Measurements from ENCODE around the gene AP2A2. TPM values are rescaled to one million over a fixed set of nuclear protein-coding genes. Genes with fewer than 3 reads are reported as not detected.

AP2A2 gene
- total RNA-seq, 2 donors from 2014 or later: 79.4 to 97.7 TPM

- TF ChIP-seq, protein P1, sequence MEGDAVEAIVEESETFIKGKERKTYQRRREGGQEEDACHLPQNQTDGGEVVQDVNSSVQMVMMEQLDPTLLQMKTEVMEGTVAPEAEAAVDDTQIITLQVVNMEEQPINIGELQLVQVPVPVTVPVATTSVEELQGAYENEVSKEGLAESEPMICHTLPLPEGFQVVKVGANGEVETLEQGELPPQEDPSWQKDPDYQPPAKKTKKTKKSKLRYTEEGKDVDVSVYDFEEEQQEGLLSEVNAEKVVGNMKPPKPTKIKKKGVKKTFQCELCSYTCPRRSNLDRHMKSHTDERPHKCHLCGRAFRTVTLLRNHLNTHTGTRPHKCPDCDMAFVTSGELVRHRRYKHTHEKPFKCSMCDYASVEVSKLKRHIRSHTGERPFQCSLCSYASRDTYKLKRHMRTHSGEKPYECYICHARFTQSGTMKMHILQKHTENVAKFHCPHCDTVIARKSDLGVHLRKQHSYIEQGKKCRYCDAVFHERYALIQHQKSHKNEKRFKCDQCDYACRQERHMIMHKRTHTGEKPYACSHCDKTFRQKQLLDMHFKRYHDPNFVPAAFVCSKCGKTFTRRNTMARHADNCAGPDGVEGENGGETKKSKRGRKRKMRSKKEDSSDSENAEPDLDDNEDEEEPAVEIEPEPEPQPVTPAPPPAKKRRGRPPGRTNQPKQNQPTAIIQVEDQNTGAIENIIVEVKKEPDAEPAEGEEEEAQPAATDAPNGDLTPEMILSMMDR (conservative IDR thresholded peaks at IDR 0.05): no peak
- no peaks in the 10 kb centered on the region for H3K4me1 Mint-ChIP-seq
- no peaks in the 10 kb centered on the region for H3K27me3 ChIP-seq (ENCODE audit: control insufficient read depth, insufficient read depth, low read length, poor library complexity, severe bottlenecking)
- 95 to 96% methylated on average over 9 to 14 of the region's 14 CpGs for WGBS, 2 experiments (ENCODE audit: insufficient coverage in 1 of 2, insufficient read length in 1 of 2)
- no peak overlapping the region for H3K4me3 ChIP-seq (ENCODE audit: low read length)
- H3K4me3 Mint-ChIP-seq: no peak overlapping the region
- H3K9me3 ChIP-seq (ENCODE audit: control insufficient read depth, low read length): no peaks in the 10 kb centered on the region
- no peaks in the 10 kb centered on the region for H3K27me3 Mint-ChIP-seq (ENCODE audit: insufficient read depth)
- H3K27ac ChIP-seq (ENCODE audit: low read depth, low read length): no peak overlapping the region
- H3K27ac Mint-ChIP-seq: no peak overlapping the region
- no peaks in the 10 kb centered on the region for H3K36me3 ChIP-seq (ENCODE audit: control insufficient read depth, insufficient read depth, low read length)
- no peaks in the 10 kb centered on the region for H3K36me3 Mint-ChIP-seq (ENCODE audit: low read depth)
- no peak overlapping the region for H3K9ac ChIP-seq (ENCODE audit: extremely low read depth, low read length, poor library complexity, severe bottlenecking)
- H3K4me1 ChIP-seq (ENCODE audit: control insufficient read depth, insufficient read depth, low read length): no peaks in the 10 kb centered on the region
- no peaks in the 10 kb centered on the region for H3K9me3 Mint-ChIP-seq
- no peak for DNase-seq
These were observed 100.4 kb downstream of the AP2A2 start for GRCh38 chr11:1026163-1026450.

DNA sequence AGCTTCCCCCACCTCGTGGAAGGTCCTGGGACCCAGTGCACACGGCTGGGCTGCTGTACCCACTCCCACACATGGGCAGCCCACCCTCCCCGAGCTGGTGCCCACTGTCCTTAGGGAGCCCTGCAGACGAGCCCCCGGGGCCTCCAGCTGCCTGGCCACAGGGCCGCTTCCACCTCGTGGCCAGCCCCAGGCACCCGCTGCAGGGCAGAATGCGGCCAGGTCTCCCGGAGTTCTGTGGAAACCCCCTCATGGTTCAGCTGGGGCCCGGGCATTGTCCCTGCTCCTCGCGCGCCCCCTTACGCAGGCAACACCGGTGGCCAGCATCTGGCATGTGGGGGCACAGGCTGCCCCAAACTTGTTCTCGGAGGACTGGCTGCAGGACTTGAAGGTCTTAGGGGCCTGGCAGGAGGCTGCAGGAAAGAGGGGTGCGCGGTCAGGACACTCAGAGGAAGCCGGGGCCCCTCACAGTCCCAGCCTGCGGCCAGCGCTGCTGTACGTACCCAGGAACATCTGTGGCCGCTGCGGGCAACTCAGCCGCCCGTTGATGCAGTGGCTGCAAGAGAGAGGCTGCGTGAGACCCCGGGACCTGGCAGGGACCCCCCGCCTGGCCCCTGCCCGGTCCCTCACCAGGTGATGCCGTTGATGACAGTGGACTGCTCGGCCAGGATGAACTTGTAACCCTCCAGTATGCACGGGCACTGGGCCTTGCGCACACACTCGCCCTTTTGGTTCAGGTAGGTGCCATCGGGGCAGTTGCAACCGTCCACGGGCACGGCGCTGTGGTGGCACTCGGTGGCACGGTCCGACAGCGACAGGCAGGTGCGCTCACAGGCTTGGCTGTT, 101.2 kb downstream of the AP2A2 start:
- Mint-ChIP-seq H3K4me3 (no peak overlapping the region), H3K27me3 (ENCODE audit: insufficient read depth) (no peaks in the 10 kb centered on the region), H3K27ac (no peak overlapping the region), H3K4me1 (no peaks in the 10 kb centered on the region), H3K9me3 (no peaks in the 10 kb centered on the region), H3K36me3 (ENCODE audit: low read depth) (no peaks in the 10 kb centered on the region)
- TF ChIP-seq, protein P1 (conservative IDR thresholded peaks at IDR 0.05): no peak
- Histone ChIP-seq H3K9ac (ENCODE audit: extremely low read depth, low read length, poor library complexity, severe bottlenecking) (no peak overlapping the region), H3K4me3 (ENCODE audit: low read length) (no peak overlapping the region), H3K4me1 (ENCODE audit: control insufficient read depth, insufficient read depth, low read length) (no peaks in the 10 kb centered on the region), H3K27ac (ENCODE audit: low read depth, low read length) (no peak overlapping the region), H3K9me3 (ENCODE audit: control insufficient read depth, low read length) (no peaks in the 10 kb centered on the region), H3K27me3 (ENCODE audit: control insufficient read depth, insufficient read depth, low read length, poor library complexity, severe bottlenecking) (no peaks in the 10 kb centered on the region), H3K36me3 (ENCODE audit: control insufficient read depth, insufficient read depth, low read length) (no peaks in the 10 kb centered on the region)
- 93 to 95% methylated on average over 35 to 46 of the region's 46 CpGs for WGBS, 2 experiments (ENCODE audit: insufficient coverage in 1 of 2, insufficient read length in 1 of 2)
- no peak for DNase-seq

GRCh38 chr11:1027483-1028290, 102.0 kb downstream of the AP2A2 start:
- Histone ChIP-seq H3K9ac (ENCODE audit: extremely low read depth, low read length, poor library complexity, severe bottlenecking) (no peak overlapping the region), H3K27ac (ENCODE audit: low read depth, low read length) (no peak overlapping the region), H3K36me3 (ENCODE audit: control insufficient read depth, insufficient read depth, low read length) (no peaks in the 10 kb centered on the region), H3K9me3 (ENCODE audit: control insufficient read depth, low read length) (no peaks in the 10 kb centered on the region), H3K27me3 (ENCODE audit: control insufficient read depth, insufficient read depth, low read length, poor library complexity, severe bottlenecking) (no peaks in the 10 kb centered on the region), H3K4me1 (ENCODE audit: control insufficient read depth, insufficient read depth, low read length) (no peaks in the 10 kb centered on the region), H3K4me3 (ENCODE audit: low read length) (no peak overlapping the region)
- WGBS, 2 experiments (ENCODE audit: insufficient coverage in 1 of 2, insufficient read length in 1 of 2): 92 to 95% methylated on average over 28 to 36 of the region's 36 CpGs
- no peak for DNase-seq
- Mint-ChIP-seq H3K4me1 (no peaks in the 10 kb centered on the region), H3K36me3 (ENCODE audit: low read depth) (no peaks in the 10 kb centered on the region), H3K9me3 (no peaks in the 10 kb centered on the region), H3K27me3 (ENCODE audit: insufficient read depth) (no peaks in the 10 kb centered on the region), H3K4me3 (no peak overlapping the region), H3K27ac (no peak overlapping the region)
- TF ChIP-seq, protein P1 (conservative IDR thresholded peaks at IDR 0.05): no peak
